OCI-LY1 (cell line): ENCODE data around the gene ARFGAP1.

Experiments used
- EZH2 ChIP-seq: fragments of 200-600 bp; sonication (generic), shearing (Covaris generic); IDR thresholded peaks from 2 replicates; pipeline ENCODE4 v1.8.0; 2017; ENCODE audit warnings: borderline replicate concordance, mixed run types, mild to moderate bottlenecking, antibody characterized with exemption, low read length, moderate library complexity, mixed read lengths
- TF ChIP-seq, protein P1 (sequence below): fragments of 200-600 bp; sonication (generic), shearing (Covaris generic); IDR thresholded peaks from 2 replicates; pipeline ENCODE4 v1.5.1; 2017; ENCODE audit warnings: mild to moderate bottlenecking, antibody characterized with exemption, low read length, moderate library complexity, mixed read lengths

- TF ChIP-seq, protein P1, sequence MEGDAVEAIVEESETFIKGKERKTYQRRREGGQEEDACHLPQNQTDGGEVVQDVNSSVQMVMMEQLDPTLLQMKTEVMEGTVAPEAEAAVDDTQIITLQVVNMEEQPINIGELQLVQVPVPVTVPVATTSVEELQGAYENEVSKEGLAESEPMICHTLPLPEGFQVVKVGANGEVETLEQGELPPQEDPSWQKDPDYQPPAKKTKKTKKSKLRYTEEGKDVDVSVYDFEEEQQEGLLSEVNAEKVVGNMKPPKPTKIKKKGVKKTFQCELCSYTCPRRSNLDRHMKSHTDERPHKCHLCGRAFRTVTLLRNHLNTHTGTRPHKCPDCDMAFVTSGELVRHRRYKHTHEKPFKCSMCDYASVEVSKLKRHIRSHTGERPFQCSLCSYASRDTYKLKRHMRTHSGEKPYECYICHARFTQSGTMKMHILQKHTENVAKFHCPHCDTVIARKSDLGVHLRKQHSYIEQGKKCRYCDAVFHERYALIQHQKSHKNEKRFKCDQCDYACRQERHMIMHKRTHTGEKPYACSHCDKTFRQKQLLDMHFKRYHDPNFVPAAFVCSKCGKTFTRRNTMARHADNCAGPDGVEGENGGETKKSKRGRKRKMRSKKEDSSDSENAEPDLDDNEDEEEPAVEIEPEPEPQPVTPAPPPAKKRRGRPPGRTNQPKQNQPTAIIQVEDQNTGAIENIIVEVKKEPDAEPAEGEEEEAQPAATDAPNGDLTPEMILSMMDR = no peak
- no peak for TF ChIP-seq EZH2
These were observed at the start of gene ARFGAP1 for GRCh38 chr20:63272105-63273058.
